Right lung (tissue), 5 donors: ENCODE measurements around the gene NAALADL2. TPM values are rescaled to one million over a fixed set of nuclear protein-coding genes. Genes with fewer than 3 reads are reported as not detected.
"Not testable (repeated sequence)": the region's sequence is repeated elsewhere in the genome, so short reads cannot be mapped to it uniquely, and the experiment has no call there.

ENCODE experiments used
- DNase-seq, 2 donors: peaks; one replicate each; pipeline ENCODE4 v3.0.0-alpha.2; 2013
- polyA plus RNA-seq, 5 donors: library from polyadenylated mRNA; unstranded; fragments of 120-200 nt; gene quantifications; one replicate each; pipeline versions ENCODE4 v1.2.1 to v1.2.3, GENCODE V29; 2013; ENCODE audit warnings: inconsistent platforms in 1 of 5, low replicate concordance in 1 of 5; ENCODE audit not compliant: insufficient read length in 5 of 5, insufficient read depth in 1 of 5

The NAALADL2 gene
- polyA plus RNA-seq, 5 donors = 8.4 to 21.0 (median 18.4) TPM

DNA sequence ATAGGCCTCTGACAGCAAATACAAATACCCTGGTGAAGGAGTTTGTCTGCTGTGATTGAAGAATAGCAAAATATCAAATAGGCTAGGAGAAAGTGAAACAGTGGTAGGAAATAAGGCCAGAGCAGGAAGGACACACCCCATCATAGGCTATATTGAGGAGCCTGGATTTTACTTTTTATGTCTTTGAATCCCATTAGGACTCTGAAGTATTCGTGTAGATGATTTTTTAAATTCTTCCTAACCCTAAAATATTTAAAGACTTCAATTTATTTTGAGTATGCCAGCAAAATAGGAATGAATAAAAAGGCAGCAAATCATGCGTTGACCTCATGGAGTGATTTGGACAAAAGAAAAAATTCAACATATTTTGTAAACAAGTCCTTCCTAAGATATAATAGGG lies 562.8 kb downstream of the NAALADL2 start:
- no peak for DNase-seq

DNA sequence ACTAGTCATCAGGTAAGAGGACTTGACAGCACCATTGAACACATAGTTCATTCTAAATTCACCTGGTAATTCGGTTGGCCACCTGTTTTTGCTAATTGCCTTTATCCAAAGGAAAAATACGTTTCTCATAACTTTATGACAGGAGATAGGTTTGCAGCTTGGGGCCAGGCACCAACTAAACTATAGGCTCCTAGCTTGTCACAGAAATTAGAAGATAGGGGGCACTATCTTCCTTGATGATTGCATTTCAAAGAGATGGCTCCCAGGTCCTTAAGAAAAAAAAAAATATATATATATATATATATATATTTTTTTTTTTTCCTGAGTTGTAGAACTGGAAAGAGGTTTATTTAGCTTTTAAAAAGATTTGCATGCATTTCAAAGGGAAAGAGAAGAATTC lies 563.6 kb downstream of the NAALADL2 start:
- DNase-seq = no peak

DNA sequence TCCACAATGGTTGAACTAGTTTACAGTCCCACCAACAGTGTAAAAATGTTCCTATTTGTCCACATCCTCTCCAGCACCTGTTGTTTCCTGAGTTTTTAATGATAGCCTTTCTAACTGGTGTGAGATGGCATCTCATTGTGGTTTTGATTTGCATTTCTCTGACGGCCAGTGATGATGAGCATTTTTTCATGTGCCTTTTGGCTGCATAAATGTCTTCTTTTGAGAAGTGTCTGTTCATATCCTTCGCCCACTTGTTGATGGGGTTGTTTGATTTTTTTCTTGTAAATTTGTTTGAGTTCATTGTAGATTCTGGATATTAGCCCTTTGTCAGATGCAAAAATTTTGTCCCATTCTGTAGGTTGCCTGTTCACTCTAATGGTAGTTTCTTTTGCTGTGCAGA lies 564.7 kb downstream of the NAALADL2 start:
- DNase-seq = not testable (repeated sequence)

DNA sequence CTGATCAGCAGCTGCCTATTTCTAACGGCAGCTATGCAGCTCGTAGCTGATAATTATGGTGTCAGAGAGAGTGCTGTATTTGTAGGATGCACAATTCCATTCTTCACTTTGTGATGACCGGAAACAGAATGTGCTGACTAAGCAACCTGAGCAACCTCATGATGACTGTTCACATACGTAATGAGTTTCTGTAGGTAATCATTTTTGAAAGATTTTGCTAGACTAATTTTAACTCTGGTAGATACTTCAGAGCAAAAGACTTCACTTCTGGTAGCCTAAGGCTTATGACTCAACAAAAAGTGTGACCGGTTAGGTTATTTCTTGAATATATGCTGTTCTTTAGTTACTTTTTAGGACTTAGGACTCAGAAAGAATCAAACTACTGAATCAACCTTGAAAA lies 567.7 kb downstream of the NAALADL2 start:
- DNase-seq = no peak

DNA sequence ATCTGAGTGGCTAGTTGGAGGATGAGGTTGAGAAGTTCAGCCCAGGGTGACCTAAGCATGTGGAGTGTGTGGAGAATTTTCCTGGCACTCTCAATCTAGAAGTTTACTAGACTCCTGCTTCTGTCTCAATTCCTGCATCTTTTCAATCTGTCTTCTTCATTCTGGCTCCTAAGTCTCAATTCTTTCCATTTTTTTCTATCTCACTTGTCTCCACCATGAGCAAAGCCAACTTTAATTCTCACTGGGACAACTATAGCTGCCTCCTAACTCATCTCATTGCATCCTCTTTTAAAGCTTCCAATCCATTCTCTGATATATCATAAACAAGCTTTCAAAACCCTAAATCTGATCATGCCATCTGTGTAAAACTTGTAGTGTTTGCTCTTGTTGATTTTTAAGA lies 569.3 kb downstream of the NAALADL2 start:
- no peak for DNase-seq

DNA sequence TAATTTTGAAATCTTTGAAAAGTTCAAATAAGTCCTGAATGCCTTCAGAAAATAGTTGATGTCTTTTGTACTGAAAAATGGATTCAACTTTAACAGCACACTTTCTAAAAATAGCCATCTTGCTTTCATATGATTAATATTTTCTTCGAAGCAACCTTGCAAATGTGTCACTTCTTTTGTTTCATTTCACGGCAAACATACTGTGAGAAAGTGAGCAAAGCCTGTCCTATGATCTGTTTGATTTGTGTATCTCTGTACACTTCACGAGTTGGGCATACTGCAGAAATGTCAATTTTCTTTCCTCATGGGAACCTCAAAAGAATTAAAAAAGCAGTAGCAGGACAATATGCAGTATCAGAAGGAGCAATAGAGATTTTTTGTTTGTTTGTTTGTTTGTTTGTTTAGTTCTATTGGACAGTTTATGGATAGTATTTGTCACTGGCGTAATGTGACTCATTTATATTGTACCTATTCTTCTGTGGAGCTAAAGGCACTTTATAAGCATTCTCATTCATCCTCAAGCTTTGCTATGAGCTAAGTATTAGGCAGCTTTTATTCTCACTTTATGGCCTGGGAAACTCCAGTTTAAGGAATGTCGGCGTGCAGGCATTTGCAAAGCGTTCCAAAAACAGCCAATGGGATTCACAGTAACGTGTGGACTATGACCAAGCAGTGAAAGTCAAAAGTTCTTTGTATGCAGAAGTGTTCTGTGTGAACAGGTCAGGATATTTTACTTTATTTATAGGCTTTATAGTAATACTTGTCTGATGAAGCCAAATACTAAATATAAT lies 572.0 kb downstream of the NAALADL2 start:
- DNase-seq = no peak

DNA sequence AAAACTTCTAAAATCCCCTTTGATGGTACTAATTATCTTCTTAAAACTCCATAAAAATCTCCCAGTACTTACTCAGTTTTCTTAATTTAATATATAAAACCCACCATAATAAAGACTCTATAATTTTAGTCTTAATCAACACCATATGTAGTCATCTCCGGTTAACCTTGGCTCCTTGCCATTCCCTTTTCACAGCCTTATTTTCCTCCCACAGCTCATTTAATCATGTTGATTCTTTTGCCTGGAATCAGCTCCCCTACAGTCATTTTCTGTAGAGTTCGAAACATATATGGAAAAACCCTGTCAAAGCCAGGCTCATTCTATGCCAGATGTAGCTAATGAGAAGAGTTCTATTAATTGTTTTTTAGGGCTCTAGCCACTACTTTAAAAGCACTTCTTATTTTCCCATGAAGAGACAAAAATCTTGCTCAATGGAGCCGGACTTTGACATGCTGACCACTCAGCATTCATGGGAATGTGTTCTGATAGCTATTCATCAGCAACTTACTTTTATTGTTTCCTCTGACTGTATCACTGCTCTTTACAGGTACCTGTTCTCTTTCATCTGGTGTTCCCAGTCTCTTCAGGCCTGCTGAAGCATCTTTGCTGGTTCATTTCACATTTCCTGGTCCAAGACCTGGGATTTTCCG lies 573.4 kb downstream of the NAALADL2 start:
- no peak for DNase-seq

DNA sequence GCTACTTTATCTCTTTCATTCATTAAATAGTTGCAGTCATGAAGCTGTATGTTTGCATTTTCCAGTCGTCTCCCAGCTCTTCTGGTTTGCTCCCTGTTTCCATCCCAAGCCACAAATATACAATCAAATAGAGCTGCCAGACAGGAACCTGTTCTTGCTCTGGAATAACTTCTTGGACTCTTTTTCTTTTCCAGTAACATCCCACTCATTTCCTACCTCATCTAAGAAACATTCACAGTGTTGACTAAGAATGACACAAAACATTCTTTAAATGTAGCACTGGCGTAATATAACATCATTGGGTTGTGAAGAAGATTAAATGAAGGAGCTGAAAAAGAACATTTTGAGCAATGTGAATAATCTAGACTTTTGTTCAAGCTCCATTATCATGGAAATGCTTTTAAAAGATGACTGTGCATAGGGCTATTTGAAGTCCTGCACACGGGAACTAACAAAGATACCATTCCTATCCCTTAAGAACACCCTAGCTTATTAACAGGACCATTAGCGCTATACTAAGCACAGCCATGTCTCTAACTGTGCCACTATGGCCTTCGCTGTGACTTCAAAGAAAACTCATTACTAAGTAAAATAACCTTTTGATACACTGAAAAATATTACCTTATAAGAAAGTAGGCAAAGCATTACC lies 574.0 kb downstream of the NAALADL2 start:
- no peak for DNase-seq

DNA sequence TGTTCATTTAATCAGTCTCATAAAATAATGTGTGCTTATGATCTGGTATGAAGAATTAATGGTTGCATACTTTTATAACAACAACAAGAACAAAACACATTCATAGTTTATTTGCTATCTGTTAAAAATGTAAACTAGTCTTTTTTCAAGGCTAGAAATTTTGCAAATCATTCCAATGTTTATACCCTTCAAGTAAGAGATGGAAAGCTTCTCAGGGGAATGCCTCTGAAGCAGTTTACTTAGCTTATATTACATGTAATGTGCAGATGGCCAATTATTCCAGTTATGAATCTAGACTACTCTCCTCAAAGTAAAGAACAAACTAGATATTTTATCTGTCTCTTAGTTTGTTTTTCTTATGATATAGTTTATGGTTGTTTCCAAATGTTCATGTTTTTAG lies 575.4 kb downstream of the NAALADL2 start:
- DNase-seq = no peak

DNA sequence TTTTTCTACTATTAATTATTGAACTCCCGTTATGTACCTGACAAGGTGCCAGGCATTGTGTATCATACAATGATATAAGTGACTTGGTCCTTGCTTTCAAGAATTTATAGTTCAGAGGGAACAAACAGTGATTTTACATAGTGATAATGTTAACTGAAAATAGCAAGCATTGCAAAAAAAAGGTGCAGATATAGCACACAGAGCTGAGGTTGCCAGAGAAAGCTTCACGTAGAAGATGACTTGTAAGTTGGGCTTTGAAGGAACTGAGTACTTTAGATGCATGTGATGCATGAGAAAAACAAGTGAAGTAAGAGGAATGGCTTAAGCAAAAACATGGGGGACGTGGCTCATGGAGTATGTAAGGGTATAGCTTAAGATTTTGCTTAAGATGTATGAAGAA lies 584.5 kb downstream of the NAALADL2 start:
- DNase-seq = no peak

DNA sequence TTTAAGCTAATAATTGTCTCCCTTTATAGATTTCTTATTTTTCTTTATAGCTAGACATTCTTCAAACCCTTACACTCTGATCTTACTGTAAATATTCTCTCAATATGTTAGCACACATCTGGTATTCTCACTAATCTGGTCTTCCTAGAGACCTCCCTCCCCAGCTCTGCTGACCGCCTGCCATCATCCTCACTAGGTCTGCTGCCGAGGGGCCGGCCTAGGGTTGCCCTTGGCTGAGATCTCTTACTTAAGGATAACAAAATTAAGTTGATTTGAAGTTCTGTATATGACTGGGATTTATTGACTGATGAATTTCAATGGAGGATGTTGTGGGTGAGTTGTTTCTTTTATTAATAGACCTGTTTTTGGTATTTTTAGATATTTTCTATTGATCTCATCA lies 586.6 kb downstream of the NAALADL2 start:
- no peak for DNase-seq

DNA sequence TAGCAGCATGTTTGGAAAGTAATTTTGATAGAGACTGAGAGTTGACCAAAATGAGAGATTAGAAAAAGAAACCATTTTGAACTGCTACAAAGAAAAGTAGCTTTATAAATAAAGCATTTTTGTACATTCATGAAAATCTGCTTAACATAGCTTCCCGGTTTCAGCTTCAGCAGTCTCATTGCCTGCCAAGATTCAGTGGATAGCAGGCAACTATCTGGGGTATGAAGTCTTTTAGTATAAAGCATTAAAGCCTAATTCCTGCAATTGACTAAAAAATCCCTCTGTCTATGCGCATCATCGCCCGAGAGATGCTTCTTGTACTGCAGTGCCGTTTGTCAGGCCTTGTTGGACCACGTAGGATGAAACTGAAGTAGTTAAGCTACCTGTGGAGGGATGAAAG lies 588.4 kb downstream of the NAALADL2 start:
- no peak for DNase-seq

DNA sequence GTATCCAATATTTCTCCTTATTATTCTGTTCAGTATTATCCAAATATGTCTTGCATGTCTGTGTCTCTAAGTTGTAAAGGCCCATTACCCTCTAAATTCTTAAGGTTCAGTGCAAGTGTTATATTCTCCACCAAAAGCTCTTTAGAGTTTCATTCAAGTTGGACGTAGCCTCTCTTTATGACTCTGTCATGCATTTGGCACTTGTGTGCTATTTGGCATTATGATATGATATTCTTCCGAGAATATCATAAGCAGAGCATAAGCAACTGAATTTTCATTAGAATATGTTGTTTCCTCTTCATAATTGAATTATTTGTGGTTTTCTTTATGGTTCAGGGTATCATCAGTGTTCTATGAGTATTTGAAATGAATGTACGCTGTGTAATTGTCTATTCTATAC lies 594.2 kb downstream of the NAALADL2 start:
- no peak for DNase-seq

DNA sequence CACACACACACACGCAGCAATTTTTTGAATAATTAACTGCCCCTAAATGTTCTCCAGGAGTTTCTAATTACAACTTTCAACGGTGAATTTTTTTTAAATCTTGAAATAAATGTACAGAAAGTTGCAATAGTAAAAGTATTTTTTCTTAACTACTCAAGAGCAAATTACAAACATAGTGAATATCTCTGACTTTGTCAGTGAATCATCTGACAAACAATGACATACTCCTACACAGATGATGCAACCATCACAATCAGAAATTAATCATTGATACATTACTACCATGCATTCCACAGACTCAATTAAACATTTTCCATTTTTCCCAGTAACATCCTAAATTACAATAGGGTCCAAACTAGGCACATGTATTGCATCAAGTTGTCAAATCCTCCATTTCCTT lies 597.3 kb downstream of the NAALADL2 start:
- no peak for DNase-seq

DNA sequence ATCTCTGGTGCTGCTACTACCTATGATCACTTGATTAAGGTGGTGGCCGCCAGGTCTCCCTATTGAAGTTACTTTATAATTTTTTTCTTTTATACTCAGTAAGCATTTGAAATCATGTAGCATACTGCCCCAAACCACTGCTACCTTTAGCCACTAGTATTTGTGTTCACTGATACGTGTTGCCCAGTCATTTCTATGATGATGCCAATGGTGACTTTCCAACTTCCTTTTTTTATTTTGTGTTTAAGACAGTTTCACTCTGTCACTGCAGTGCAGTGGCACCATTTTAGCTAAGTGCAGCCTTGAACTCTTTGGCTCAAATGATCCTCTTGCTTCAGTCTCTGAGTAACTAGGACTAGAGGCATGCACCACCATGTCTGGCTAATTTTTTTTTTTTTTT lies 598.2 kb downstream of the NAALADL2 start:
- no peak for DNase-seq

DNA sequence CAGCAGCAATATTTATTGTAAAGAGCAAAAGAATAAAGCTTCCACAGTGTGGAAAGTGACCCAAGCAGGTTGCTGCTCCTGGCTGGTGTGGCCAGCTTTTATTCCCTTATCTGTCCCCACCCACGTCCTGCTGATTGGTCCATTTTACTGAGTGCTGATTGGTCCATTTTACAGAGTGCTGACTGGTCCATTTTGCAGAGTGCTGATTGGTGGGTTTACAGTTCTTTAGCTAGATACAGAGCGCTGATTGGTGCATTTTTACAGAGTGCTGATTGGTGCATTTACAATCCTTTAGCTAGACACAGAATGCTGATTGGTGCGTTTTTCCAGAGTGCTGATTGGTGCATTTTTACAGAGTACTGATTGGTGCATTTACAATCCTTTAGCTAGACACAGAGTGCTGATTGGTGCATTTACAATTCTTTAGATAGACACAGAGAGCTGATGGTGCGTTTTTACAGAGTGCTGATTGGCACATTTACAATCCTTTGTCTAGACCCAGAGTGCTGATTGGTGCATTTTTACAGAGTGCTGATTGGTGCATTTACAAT lies 601.8 kb downstream of the NAALADL2 start:
- not testable (repeated sequence) for DNase-seq

DNA sequence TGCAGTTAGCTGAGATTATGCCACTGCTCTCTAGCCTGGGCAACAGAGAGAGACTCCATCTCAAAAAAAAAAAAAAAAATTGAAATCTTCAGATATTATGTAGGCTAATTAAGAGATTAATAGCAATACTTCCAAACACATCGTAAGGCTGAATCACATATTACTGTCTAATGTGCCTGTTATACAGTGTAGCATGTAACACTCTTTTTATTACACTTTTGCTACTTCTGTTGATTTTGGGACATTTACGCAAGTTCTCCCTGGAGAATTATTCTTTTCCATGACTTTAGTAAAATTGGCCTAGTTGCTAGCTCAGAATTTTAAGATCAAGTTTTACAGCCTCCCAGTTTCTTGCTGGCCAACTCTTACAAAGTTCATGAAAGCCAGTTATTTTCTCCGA lies 605.2 kb downstream of the NAALADL2 start:
- no peak for DNase-seq

DNA sequence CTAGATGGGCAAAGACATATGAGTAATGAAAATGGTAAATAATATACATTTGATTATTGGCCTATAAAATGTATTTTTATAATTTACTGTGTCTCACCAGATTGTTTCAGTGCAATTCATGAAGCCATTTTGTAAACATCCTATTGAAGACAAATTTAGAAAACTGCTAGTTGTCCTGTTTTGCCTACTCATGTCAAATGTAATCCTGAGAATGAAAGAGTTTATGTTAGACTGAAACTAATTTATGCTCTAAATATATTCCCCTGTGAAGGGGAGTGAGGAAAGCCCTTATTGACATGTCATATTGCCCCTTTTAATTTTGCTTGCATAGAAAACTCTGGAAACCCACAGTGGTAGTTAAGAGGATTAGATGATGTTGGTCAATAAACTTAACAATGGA lies 610.0 kb downstream of the NAALADL2 start:
- no peak for DNase-seq

DNA sequence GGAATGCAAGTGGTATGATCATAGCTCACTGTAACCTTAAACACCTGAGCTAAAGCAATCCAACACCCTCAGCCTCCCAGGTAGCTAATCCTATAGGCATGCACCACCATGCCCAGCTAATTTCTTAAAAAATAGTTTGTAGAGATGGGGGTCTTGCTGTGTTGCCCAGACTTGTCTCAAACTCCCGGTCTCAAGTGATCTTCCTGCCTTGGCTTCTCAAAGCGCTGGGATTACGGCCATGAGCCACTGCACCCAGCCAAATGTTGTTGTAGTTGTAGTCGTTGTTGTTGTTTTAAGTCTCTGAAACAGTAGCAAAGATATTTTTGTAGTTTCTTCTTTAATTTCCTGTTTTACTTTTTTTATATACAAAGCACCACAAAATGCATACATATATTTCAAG lies 616.6 kb downstream of the NAALADL2 start:
- DNase-seq = no peak

DNA sequence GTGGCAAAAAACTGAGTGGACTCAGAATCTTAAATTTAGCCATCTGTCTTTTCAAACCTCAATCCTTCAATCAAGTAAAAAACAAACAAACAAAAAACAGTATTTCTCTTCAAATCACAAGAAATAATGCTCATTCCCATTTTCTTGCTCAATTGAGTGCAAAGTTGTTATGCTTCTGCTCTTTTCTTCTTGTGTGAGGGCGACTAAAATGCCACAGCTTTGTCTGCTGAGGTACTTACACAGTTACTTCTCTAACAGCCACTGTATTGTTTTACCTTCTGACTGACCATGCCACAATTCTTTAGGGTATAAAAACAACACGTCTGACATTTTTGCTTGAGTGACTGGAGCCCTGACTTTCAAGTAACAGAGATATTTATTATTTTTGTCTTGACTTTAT lies 617.4 kb downstream of the NAALADL2 start:
- DNase-seq = no peak

DNA sequence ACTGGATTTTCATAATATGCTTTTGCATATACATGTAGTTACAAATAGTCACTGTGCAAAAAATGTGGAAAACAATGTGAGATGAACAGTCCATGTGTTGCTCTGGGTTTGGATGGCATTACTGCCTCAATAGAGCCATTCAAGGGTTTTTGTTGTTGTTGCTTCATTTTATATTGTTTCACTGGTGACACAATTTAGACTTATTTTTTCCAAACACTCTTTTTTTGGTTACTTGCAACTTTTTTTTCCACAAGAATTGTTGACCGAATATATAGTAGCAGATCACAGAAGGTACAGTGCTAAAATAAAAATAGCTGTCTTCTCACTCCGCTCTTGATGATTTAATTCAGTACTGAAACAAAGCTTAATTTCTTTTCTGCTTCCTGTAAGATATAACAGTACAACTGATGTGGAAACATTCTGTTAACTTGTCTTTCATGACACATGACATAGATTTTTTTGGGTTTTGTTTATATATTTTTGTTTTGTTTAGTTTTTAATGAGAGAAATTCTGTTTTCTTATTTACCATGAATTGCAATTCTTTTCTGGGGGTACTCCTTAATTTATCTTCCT lies 618.6 kb downstream of the NAALADL2 start:
- no peak for DNase-seq

DNA sequence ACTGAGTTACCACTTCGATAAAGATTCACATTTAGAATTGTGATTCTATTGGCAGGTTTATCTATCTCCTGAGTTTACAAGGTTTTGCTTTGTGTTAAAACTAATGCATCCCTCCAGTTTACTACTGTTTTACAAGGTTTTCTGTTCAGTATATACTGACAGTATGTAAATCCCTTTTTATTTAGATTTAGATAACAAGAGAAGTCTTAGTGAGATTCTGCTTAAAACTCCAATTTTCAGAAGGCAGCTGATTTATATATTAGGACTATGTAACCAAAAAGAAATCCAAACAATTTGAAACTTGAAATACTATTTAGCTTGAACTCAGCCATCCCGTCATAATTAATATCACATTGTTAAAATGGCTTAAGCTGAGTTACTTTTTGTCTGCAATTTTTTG lies 619.2 kb downstream of the NAALADL2 start:
- DNase-seq = no peak

DNA sequence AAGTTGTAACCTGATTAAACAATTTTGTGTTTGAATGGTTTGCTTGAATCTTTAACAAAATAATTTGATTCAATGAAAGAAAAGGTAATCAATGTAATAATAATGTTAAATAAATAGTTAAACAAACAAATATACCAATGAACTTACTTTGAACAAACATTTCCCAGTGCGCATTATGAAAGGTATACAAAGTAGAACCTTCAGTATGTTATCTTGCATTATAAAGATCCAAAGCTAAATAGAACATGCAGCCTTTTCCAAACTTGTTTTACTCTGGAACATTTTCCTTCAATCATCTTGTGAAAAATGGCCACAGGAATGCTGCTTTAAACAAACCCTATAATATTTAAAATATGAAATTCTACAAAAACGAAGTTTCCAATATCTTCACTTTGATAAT lies 620.0 kb downstream of the NAALADL2 start:
- DNase-seq = no peak
